Mucosa of descending colon (tissue), 3 donors: ENCODE measurements around the gene ADGRG6. TPM values are rescaled to one million over a fixed set of nuclear protein-coding genes. Genes with fewer than 3 reads are reported as not detected.

ENCODE experiments used
- ATAC-seq: fragments of 200-7000 bp; cut with Tn5 transposase; one replicate; pipeline ENCODE4 v1.9.1; 2020; ENCODE audit warnings: mild to moderate bottlenecking, moderate library complexity
- DNase-seq, 3 donors: peaks; one replicate each; pipeline ENCODE4 v3.0.0-alpha.2; 2020
- H3K36me3 ChIP-seq: fragments of 200-600 bp; one replicate; pipeline ENCODE4 v1.8.0; 2021; ENCODE audit warnings: low read depth, mild to moderate bottlenecking
- H3K4me1 ChIP-seq: fragments of 200-600 bp; one replicate; pipeline ENCODE4 v1.8.0; 2021; ENCODE audit warnings: low read depth, mild to moderate bottlenecking
- H3K4me3 ChIP-seq: fragments of 200-600 bp; one replicate; pipeline ENCODE4 v1.8.0; 2021; ENCODE audit warnings: mild to moderate bottlenecking
- H3K9me3 ChIP-seq: fragments of 200-600 bp; one replicate; pipeline ENCODE4 v1.8.0; 2021; ENCODE audit warnings: mild to moderate bottlenecking
- CTCF ChIP-seq: fragments of 200-600 bp; IDR thresholded peaks from one replicate; pipeline ENCODE4 v1.8.0; 2022; ENCODE audit warnings: antibody characterized with exemption, mild to moderate bottlenecking
- intact Hi-C, 2 donors: fragments of 100-400 bp; cut with DNase I in 1 of 2; cut with micrococcal nuclease in 1 of 2; formaldehyde crosslinking; loops; one replicate each; pipeline versions ENCODE4 v1.11.0 to v1.11.1; 2022; cut with DNase I, micrococcal nuclease
- total RNA-seq, 3 donors: library from RNA; stranded (reverse); fragmentation: NEBNext Ultra II Directional in 2 of 3; extraction: Animal tissue kit (Norgen Biotek cat#: 25700) in 2 of 3; gene quantifications; one replicate each; pipeline versions ENCODE4 v1.2.1 to v1.2.4, GENCODE V29; 2021 to 2023
- donor health status: DM: no; HTN: no; CAD: no; lungs with moderate emphysema.
- donor health status: DM: no; HTN: no; CAD: no.
- donor health status: DM: no; HTN: yes; CAD: no.

Gene ADGRG6
- total RNA-seq, 3 donors from 2014 or later, result 14.1 to 17.6 (median 17.1) TPM

GRCh38 chr6:142373268-142374090 lies 71.7 kb downstream of the ADGRG6 start:
- DNase-seq (no peak), ATAC-seq (no peak)
- no peaks in the 10 kb centered on the region for H3K4me1 ChIP-seq
- intact Hi-C loops, result no loop called here
- TF ChIP-seq CTCF, result no peak
- H3K4me3 ChIP-seq, result no peak overlapping the region
- no peaks in the 10 kb centered on the region for H3K9me3 ChIP-seq
- no peaks in the 10 kb centered on the region for H3K36me3 ChIP-seq

- ATAC-seq, result no peak
- DNase-seq, result no peak
- Histone ChIP-seq H3K36me3 (no peaks in the 10 kb centered on the region), H3K4me3 (no peak overlapping the region), H3K9me3 (no peaks in the 10 kb centered on the region), H3K4me1 (no peaks in the 10 kb centered on the region)
- intact Hi-C loops, result no loop called here
- TF ChIP-seq CTCF, result no peak
These were observed 72.4 kb downstream of the ADGRG6 start for GRCh38 chr6:142374091-142374770.

GRCh38 chr6:142374965-142375733 lies 73.3 kb downstream of the ADGRG6 start:
- ATAC-seq (peak; percentile 81), DNase-seq (no peak)
- Histone ChIP-seq H3K36me3 (no peaks in the 10 kb centered on the region), H3K9me3 (no peaks in the 10 kb centered on the region), H3K4me3 (no peak overlapping the region), H3K4me1 (no peaks in the 10 kb centered on the region)
- no peak for TF ChIP-seq CTCF
- intact Hi-C loops, result no loop called here

GRCh38 chr6:142376115-142376514 lies 74.3 kb downstream of the ADGRG6 start:
- no peak overlapping the region for H3K4me3 ChIP-seq
- no peaks in the 10 kb centered on the region for H3K36me3 ChIP-seq
- no peak for DNase-seq
- no peaks in the 10 kb centered on the region for H3K9me3 ChIP-seq
- no peak for ATAC-seq
- no peaks in the 10 kb centered on the region for H3K4me1 ChIP-seq
- intact Hi-C loops, result no loop called here
- no peak for TF ChIP-seq CTCF

GRCh38 chr6:142376800-142377496 lies 75.1 kb downstream of the ADGRG6 start:
- DNase-seq (peak in 1 of 3 donors; percentile 43), ATAC-seq (peak; percentile 30)
- Histone ChIP-seq H3K9me3 (no peaks in the 10 kb centered on the region), H3K36me3 (no peaks in the 10 kb centered on the region), H3K4me1 (no peaks in the 10 kb centered on the region), H3K4me3 (no peak overlapping the region)
- TF ChIP-seq CTCF, result no peak
- intact Hi-C loops, result no loop called here
